ENCODE measurements around the gene SSR2.

SSR2 gene

DNA sequence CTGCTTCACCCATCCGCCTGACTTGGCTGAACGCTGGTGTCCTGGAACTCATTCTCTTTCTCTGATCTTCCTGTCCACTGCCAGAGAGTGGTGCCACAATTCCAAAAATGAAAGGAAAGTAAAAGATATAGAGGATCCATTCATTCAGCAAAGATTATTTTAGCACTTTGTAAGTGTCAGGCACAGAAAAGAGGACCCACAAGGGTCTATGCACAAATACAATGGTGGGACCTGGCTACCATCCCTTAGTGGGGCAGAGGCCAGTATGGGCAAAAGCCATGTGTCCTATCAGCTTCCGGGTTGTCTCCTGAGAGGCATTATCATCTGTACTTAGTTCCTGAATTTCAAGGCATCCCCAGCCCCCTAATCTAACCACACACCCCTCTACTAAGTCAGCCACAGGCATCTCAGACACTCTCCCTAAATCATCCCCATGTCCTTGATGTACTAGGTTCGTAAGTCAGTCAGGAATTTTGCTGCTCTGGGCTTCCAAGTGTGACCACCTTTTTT lies 19.0 kb downstream of the SSR2 start:
- Histone ChIP-seq H3K9me2 (replicated peaks; ENCODE audit: control insufficient read depth, low read length) (no peaks in the 10 kb centered on the region), H3K27me3 (ENCODE audit: control insufficient read depth, low read length) (no peaks in the 10 kb centered on the region), H3K4me1 (ENCODE audit: control insufficient read depth, low read length) (peaks cover 6% of the 10 kb centered on the region), H3K27ac (ENCODE audit: low read depth, low read length) (no peak overlapping the region), H3K4me3 (ENCODE audit: low read length) (no peak overlapping the region), H3K79me2 (ENCODE audit: control insufficient read depth, low read length) (no peaks in the 10 kb centered on the region), H3K36me3 (ENCODE audit: control insufficient read depth, low read length) (peaks cover 1% of the 10 kb centered on the region; the same call in 1 of the 2 replicates), H4K20me1 (ENCODE audit: control insufficient read depth, insufficient read depth, low read depth, low read length) (no peaks in the 10 kb centered on the region), H3F3A (ENCODE audit: control insufficient read depth, insufficient read depth) (no peaks in the 10 kb centered on the region), H3K4me2 (ENCODE audit: low read length) (no peak overlapping the region), H3K9me3 (ENCODE audit: control insufficient read depth, insufficient read depth, low read length) (no peaks in the 10 kb centered on the region)
- TF ChIP-seq EZH2phosphoT487 (IDR thresholded peaks at IDR 0.05; ENCODE audit: borderline replicate concordance, low read length): no peak
- TF ChIP-seq, protein P1, sequence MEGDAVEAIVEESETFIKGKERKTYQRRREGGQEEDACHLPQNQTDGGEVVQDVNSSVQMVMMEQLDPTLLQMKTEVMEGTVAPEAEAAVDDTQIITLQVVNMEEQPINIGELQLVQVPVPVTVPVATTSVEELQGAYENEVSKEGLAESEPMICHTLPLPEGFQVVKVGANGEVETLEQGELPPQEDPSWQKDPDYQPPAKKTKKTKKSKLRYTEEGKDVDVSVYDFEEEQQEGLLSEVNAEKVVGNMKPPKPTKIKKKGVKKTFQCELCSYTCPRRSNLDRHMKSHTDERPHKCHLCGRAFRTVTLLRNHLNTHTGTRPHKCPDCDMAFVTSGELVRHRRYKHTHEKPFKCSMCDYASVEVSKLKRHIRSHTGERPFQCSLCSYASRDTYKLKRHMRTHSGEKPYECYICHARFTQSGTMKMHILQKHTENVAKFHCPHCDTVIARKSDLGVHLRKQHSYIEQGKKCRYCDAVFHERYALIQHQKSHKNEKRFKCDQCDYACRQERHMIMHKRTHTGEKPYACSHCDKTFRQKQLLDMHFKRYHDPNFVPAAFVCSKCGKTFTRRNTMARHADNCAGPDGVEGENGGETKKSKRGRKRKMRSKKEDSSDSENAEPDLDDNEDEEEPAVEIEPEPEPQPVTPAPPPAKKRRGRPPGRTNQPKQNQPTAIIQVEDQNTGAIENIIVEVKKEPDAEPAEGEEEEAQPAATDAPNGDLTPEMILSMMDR (IDR thresholded peaks at IDR 0.05; ENCODE audit: low read depth, low read length, poor library complexity, severe bottlenecking): no peak

DNA sequence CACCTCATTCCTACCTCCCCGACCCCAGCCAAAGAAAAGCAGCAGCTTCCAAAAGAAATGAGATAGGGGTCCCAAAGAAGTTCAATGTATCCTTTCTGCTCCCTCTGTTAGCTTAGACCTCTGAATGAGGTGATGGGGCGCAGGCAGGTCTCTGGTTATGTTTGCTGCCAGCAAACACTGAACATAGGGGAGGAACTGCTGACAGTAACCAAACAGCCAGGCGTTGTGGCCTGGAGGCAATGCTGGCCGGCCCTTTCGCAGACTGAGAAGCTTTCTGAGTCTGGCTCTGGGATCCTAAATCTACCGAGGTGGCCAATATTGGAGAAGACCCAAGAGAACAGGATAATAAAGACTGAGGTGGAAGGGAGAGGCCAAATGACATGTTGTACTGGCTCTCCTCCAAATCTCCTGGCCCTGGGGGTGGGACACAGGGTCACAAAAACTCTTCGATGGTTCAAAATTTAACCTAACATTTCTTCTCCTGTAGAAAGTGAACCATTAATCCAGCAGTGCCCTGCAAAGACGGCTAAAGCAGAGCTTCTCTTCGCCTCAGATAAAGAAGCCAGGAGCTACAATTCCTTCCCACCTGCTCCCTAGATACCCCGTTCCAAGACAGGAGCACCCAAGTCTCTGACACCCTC lies 19.6 kb downstream of the SSR2 start:
- Histone ChIP-seq H3K9me3 (ENCODE audit: control insufficient read depth, insufficient read depth, low read length) (no peaks in the 10 kb centered on the region), H3F3A (ENCODE audit: control insufficient read depth, insufficient read depth) (no peaks in the 10 kb centered on the region), H3K27ac (ENCODE audit: low read depth, low read length) (no peak overlapping the region), H4K20me1 (ENCODE audit: control insufficient read depth, insufficient read depth, low read depth, low read length) (no peaks in the 10 kb centered on the region), H3K4me1 (ENCODE audit: control insufficient read depth, low read length) (peaks cover 6% of the 10 kb centered on the region), H3K79me2 (ENCODE audit: control insufficient read depth, low read length) (no peaks in the 10 kb centered on the region), H3K36me3 (ENCODE audit: control insufficient read depth, low read length) (no peaks in the 10 kb centered on the region), H3K27me3 (ENCODE audit: control insufficient read depth, low read length) (no peaks in the 10 kb centered on the region), H3K4me2 (ENCODE audit: low read length) (no peak overlapping the region), H3K9me2 (replicated peaks; ENCODE audit: control insufficient read depth, low read length) (no peaks in the 10 kb centered on the region), H3K4me3 (ENCODE audit: low read length) (no peak overlapping the region)
- TF ChIP-seq EZH2phosphoT487 (IDR thresholded peaks at IDR 0.05; ENCODE audit: borderline replicate concordance, low read length): no peak
- TF ChIP-seq, protein P1 (IDR thresholded peaks at IDR 0.05; ENCODE audit: low read depth, low read length, poor library complexity, severe bottlenecking): no peak

DNA sequence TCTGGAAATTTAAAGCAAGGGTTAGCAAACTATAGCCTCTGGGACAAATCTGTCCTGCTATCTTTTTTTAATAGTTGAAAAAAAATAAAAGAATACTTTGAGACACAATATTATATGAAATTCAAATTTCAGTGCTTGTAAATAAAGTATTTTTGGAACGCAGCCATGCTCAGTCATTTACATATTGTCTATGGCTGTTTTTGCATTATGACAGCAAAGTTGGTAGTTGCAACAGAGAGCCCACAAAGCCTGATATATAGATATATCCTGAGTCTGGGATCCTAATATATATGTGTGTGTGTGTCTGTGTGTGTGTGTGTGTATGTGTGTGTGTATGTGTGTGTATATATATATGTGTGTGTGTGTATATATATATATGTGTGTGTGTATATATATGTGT lies 20.8 kb downstream of the SSR2 start:
- TF ChIP-seq, protein P1 (IDR thresholded peaks at IDR 0.05; ENCODE audit: low read depth, low read length, poor library complexity, severe bottlenecking): no peak
- no peak for TF ChIP-seq EZH2phosphoT487 (IDR thresholded peaks at IDR 0.05; ENCODE audit: borderline replicate concordance, low read length)
- no peaks in the 10 kb centered on the region for H3K27me3 ChIP-seq (ENCODE audit: control insufficient read depth, low read length)
- H3K4me2 ChIP-seq (ENCODE audit: low read length): no peak overlapping the region
- no peaks in the 10 kb centered on the region for H3K9me2 ChIP-seq (replicated peaks; ENCODE audit: control insufficient read depth, low read length)
- no peak overlapping the region for H3K27ac ChIP-seq (ENCODE audit: low read depth, low read length)
- H4K20me1 ChIP-seq (ENCODE audit: control insufficient read depth, insufficient read depth, low read depth, low read length): no peaks in the 10 kb centered on the region
- H3F3A ChIP-seq (ENCODE audit: control insufficient read depth, insufficient read depth): no peaks in the 10 kb centered on the region
- H3K4me1 ChIP-seq (ENCODE audit: control insufficient read depth, low read length): peaks cover 6% of the 10 kb centered on the region
- no peaks in the 10 kb centered on the region for H3K36me3 ChIP-seq (ENCODE audit: control insufficient read depth, low read length)
- no peaks in the 10 kb centered on the region for H3K79me2 ChIP-seq (ENCODE audit: control insufficient read depth, low read length)
- H3K4me3 ChIP-seq (ENCODE audit: low read length): no peak overlapping the region
- H3K9me3 ChIP-seq (ENCODE audit: control insufficient read depth, insufficient read depth, low read length): no peaks in the 10 kb centered on the region

Measured in DOHH2 (cell line).